PFSK-1 (cell line): ENCODE results near the gene CMTM6.

ENCODE experiments used
- POLR2AphosphoS5 ChIP-seq: IDR thresholded peaks from 2 replicates; pipeline ENCODE4 v1.6.1; 2012; ENCODE audit warnings: low read depth, mild to moderate bottlenecking, control low read depth, low read length, moderate library complexity
- REST ChIP-seq, 2 experiments: IDR thresholded peaks; 2 replicates each; pipeline versions ENCODE4 v1.6.1 to v1.8.0; 2011 to 2012; ENCODE audit warnings: low read depth in 2 of 2, low read length in 2 of 2, control low read depth in 1 of 2, inconsistent platforms in 1 of 2, mild to moderate bottlenecking in 1 of 2, moderate library complexity in 1 of 2; ENCODE audit not compliant: insufficient read depth in 1 of 2

- no peak for TF ChIP-seq REST (IDR thresholded peaks at IDR 0.05; ENCODE audit: insufficient read depth in 1 of 2, low read depth in 2 of 2, low read length in 2 of 2)
- no peak for TF ChIP-seq POLR2AphosphoS5
These were observed 1.5 kb downstream of the CMTM6 start for GRCh38 chr3:32500880-32501782.
